ENCODE measurements around the gene CXCL8.

The CXCL8 gene

GRCh38 chr4:73744203-73744602, 3.8 kb downstream of the CXCL8 start:
- H3K27me3 ChIP-seq (ENCODE audit: low read depth, low read length), result no peaks in the 10 kb centered on the region
- H3K9ac ChIP-seq (ENCODE audit: low read length), result no peak overlapping the region
- no peak overlapping the region for H3K4me3 ChIP-seq (ENCODE audit: low read length)
- H3K36me3 ChIP-seq (replicated peaks; ENCODE audit: low read depth, low read length), result no peaks in the 10 kb centered on the region
- no peak overlapping the region for H3K4me2 ChIP-seq (ENCODE audit: low read length)
- TF ChIP-seq CTCF (IDR thresholded peaks at IDR 0.05; ENCODE audit: low read depth, low read length), result no peak
- no peak for TF ChIP-seq EZH2phosphoT487 (IDR thresholded peaks at IDR 0.05; ENCODE audit: low read depth)
- no peak overlapping the region for H3K27ac ChIP-seq (ENCODE audit: low read length)
- no peaks in the 10 kb centered on the region for H3K4me1 ChIP-seq (ENCODE audit: low read length)
- no peak overlapping the region for H2AFZ ChIP-seq (ENCODE audit: low read depth, low read length)
- no peaks in the 10 kb centered on the region for H3K9me3 ChIP-seq (ENCODE audit: insufficient read depth, low read length)
- H3K79me2 ChIP-seq (ENCODE audit: low read length), result no peaks in the 10 kb centered on the region
- H4K20me1 ChIP-seq (ENCODE audit: insufficient read depth, low read length), result no peaks in the 10 kb centered on the region

GRCh38 chr4:73750730-73751129, 10.4 kb downstream of the CXCL8 start:
- H3K9ac ChIP-seq (ENCODE audit: low read length), result no peak overlapping the region
- TF ChIP-seq EZH2phosphoT487 (IDR thresholded peaks at IDR 0.05; ENCODE audit: low read depth) (no peak), CTCF (IDR thresholded peaks at IDR 0.05; ENCODE audit: low read depth, low read length) (no peak)
- no peaks in the 10 kb centered on the region for H3K79me2 ChIP-seq (ENCODE audit: low read length)
- H3K9me3 ChIP-seq (ENCODE audit: insufficient read depth, low read length), result no peaks in the 10 kb centered on the region
- H3K4me2 ChIP-seq (ENCODE audit: low read length), result peak overlapping the region; percentile 40; the same call in 1 of the 2 replicates
- H3K36me3 ChIP-seq (replicated peaks; ENCODE audit: low read depth, low read length), result no peaks in the 10 kb centered on the region
- H3K27me3 ChIP-seq (ENCODE audit: low read depth, low read length), result no peaks in the 10 kb centered on the region
- peaks cover 13% of the 10 kb centered on the region for H3K4me1 ChIP-seq (ENCODE audit: low read length)
- no peaks in the 10 kb centered on the region for H4K20me1 ChIP-seq (ENCODE audit: insufficient read depth, low read length)
- H3K4me3 ChIP-seq (ENCODE audit: low read length), result no peak overlapping the region
- H3K27ac ChIP-seq (ENCODE audit: low read length), result no peak overlapping the region
- no peak overlapping the region for H2AFZ ChIP-seq (ENCODE audit: low read depth, low read length)

GRCh38 chr4:73751166-73751565, 10.8 kb downstream of the CXCL8 start:
- Histone ChIP-seq H3K27ac (ENCODE audit: low read length) (no peak overlapping the region), H2AFZ (ENCODE audit: low read depth, low read length) (no peak overlapping the region), H3K4me1 (ENCODE audit: low read length) (peaks cover 13% of the 10 kb centered on the region), H4K20me1 (ENCODE audit: insufficient read depth, low read length) (no peaks in the 10 kb centered on the region), H3K27me3 (ENCODE audit: low read depth, low read length) (no peaks in the 10 kb centered on the region), H3K4me2 (ENCODE audit: low read length) (peak overlapping the region; percentile 40), H3K4me3 (ENCODE audit: low read length) (no peak overlapping the region), H3K36me3 (replicated peaks; ENCODE audit: low read depth, low read length) (no peaks in the 10 kb centered on the region), H3K79me2 (ENCODE audit: low read length) (no peaks in the 10 kb centered on the region), H3K9ac (ENCODE audit: low read length) (no peak overlapping the region), H3K9me3 (ENCODE audit: insufficient read depth, low read length) (no peaks in the 10 kb centered on the region)
- TF ChIP-seq CTCF (IDR thresholded peaks at IDR 0.05; ENCODE audit: low read depth, low read length), result no peak
- no peak for TF ChIP-seq EZH2phosphoT487 (IDR thresholded peaks at IDR 0.05; ENCODE audit: low read depth)

- H3K9ac ChIP-seq (ENCODE audit: low read length), result no peak overlapping the region
- H3K4me3 ChIP-seq (ENCODE audit: low read length), result no peak overlapping the region
- H3K4me1 ChIP-seq (ENCODE audit: low read length), result peaks cover 13% of the 10 kb centered on the region
- H3K27me3 ChIP-seq (ENCODE audit: low read depth, low read length), result no peaks in the 10 kb centered on the region
- H3K9me3 ChIP-seq (ENCODE audit: insufficient read depth, low read length), result no peaks in the 10 kb centered on the region
- no peaks in the 10 kb centered on the region for H3K79me2 ChIP-seq (ENCODE audit: low read length)
- no peaks in the 10 kb centered on the region for H3K36me3 ChIP-seq (replicated peaks; ENCODE audit: low read depth, low read length)
- H4K20me1 ChIP-seq (ENCODE audit: insufficient read depth, low read length), result no peaks in the 10 kb centered on the region
- H2AFZ ChIP-seq (ENCODE audit: low read depth, low read length), result no peak overlapping the region
- H3K27ac ChIP-seq (ENCODE audit: low read length), result no peak overlapping the region
- TF ChIP-seq CTCF (IDR thresholded peaks at IDR 0.05; ENCODE audit: low read depth, low read length), result no peak
- TF ChIP-seq EZH2phosphoT487 (IDR thresholded peaks at IDR 0.05; ENCODE audit: low read depth), result no peak
- H3K4me2 ChIP-seq (ENCODE audit: low read length), result no peak overlapping the region
Observed at GRCh38 chr4:73751830-73752229, 11.5 kb downstream of the CXCL8 start.

All from OCI-LY3 (cell line).